ENCODE measurements around the gene EXOC3. TPM values are rescaled to one million over a fixed set of nuclear protein-coding genes. Genes with fewer than 3 reads are reported as not detected.

EXOC3 gene
- polyA plus RNA-seq, 3 donors: 33.2 to 59.7 (median 53.8) TPM

- H3K4me1 ChIP-seq (ENCODE audit: control insufficient read depth in 1 of 2, insufficient read depth in 2 of 2, low read length in 2 of 2): no peaks in the 10 kb centered on the region
- no peak overlapping the region for H2AFZ ChIP-seq (ENCODE audit: insufficient read depth, low read depth, low read length, poor library complexity, severe bottlenecking)
- Mint-ChIP-seq H3K27me3 (ENCODE audit: low read depth in 3 of 3) (peaks cover 0 to 1% (median 0%) of the 10 kb centered on the region in 3 donors), H3K9me3 (peaks cover 0 to 3% (median 0%) of the 10 kb centered on the region in 7 donors), H3K4me3 (no peak overlapping the region), H3K36me3 (peaks cover 91 to 100% of the 10 kb centered on the region in 2 donors), H3K27ac (no peak overlapping the region), H3K4me1 (no peaks in the 10 kb centered on the region)
- H3K9me3 ChIP-seq (replicated peaks in 1 of 2; ENCODE audit: control insufficient read depth in 1 of 2, insufficient read depth in 1 of 2, low read length in 2 of 2): peaks cover 3 to 4% of the 10 kb centered on the region in 2 donors
- H3K27ac ChIP-seq (ENCODE audit: low read depth in 1 of 2, low read length in 2 of 2): no peak overlapping the region
- peaks cover 89 to 100% of the 10 kb centered on the region in 2 donors for H3K36me3 ChIP-seq (replicated peaks in 1 of 2; ENCODE audit: control insufficient read depth in 1 of 2, insufficient read depth in 2 of 2, low read length in 2 of 2)
- H3K9ac ChIP-seq (ENCODE audit: insufficient read depth, low read length, poor library complexity, severe bottlenecking): no peak overlapping the region
- H3K4me3 ChIP-seq (replicated peaks in 1 of 3; ENCODE audit: low read depth in 2 of 3, low read length in 3 of 3): no peak overlapping the region
- H3K4me2 ChIP-seq (replicated peaks; ENCODE audit: extremely low read depth, low read length, poor library complexity, severe bottlenecking): no peak overlapping the region
- DNase-seq: no peak
- intact Hi-C loops (cut with micrococcal nuclease): no loop called here
- no peak for TF ChIP-seq CTCF (IDR thresholded peaks at IDR 0.05)
- H4K20me1 ChIP-seq (ENCODE audit: insufficient read depth, low read length): peaks cover 66% of the 10 kb centered on the region
- H3K27me3 ChIP-seq (ENCODE audit: control insufficient read depth in 2 of 2, insufficient read depth in 2 of 2, low read length in 2 of 2): no peaks in the 10 kb centered on the region
- peaks cover 20% of the 10 kb centered on the region for H3K79me2 ChIP-seq (ENCODE audit: insufficient read depth, low read length)
- WGBS (ENCODE audit: insufficient coverage): 98% methylated on average over 15 of the region's 19 CpGs
These were observed 14.4 kb downstream of the EXOC3 start for GRCh38 chr5:457195-457961.

GRCh38 chr5:458547-459353 lies 15.8 kb downstream of the EXOC3 start:
- no peak overlapping the region for H3K4me3 Mint-ChIP-seq
- Histone ChIP-seq H3K9ac (ENCODE audit: insufficient read depth, low read length, poor library complexity, severe bottlenecking) (no peak overlapping the region), H2AFZ (ENCODE audit: insufficient read depth, low read depth, low read length, poor library complexity, severe bottlenecking) (no peak overlapping the region), H3K27me3 (ENCODE audit: control insufficient read depth in 2 of 2, insufficient read depth in 2 of 2, low read length in 2 of 2) (no peaks in the 10 kb centered on the region), H3K27ac (ENCODE audit: low read depth in 1 of 2, low read length in 2 of 2) (no peak overlapping the region), H3K79me2 (ENCODE audit: insufficient read depth, low read length) (peaks cover 14% of the 10 kb centered on the region), H3K36me3 (replicated peaks in 1 of 2; ENCODE audit: control insufficient read depth in 1 of 2, insufficient read depth in 2 of 2, low read length in 2 of 2) (peaks cover 86 to 100% of the 10 kb centered on the region in 2 donors), H3K4me1 (ENCODE audit: control insufficient read depth in 1 of 2, insufficient read depth in 2 of 2, low read length in 2 of 2) (no peaks in the 10 kb centered on the region), H4K20me1 (ENCODE audit: insufficient read depth, low read length) (peaks cover 53% of the 10 kb centered on the region), H3K4me3 (replicated peaks in 1 of 3; ENCODE audit: low read depth in 2 of 3, low read length in 3 of 3) (no peak overlapping the region), H3K9me3 (replicated peaks in 1 of 2; ENCODE audit: control insufficient read depth in 1 of 2, insufficient read depth in 1 of 2, low read length in 2 of 2) (no peaks in the 10 kb centered on the region), H3K4me2 (replicated peaks; ENCODE audit: extremely low read depth, low read length, poor library complexity, severe bottlenecking) (no peak overlapping the region)
- peaks cover 1% of the 10 kb centered on the region for H3K4me1 Mint-ChIP-seq
- no peaks in the 10 kb centered on the region for H3K9me3 Mint-ChIP-seq
- peak overlapping the region in 1 of 7 donors; percentile 61 for H3K27ac Mint-ChIP-seq
- peaks cover 87 to 100% of the 10 kb centered on the region in 2 donors for H3K36me3 Mint-ChIP-seq
- intact Hi-C loops (cut with micrococcal nuclease): no loop called here
- DNase-seq: peak in 1 of 3 donors; percentile 73
- 98% methylated on average over 7 of the region's 17 CpGs for WGBS (ENCODE audit: insufficient coverage)
- H3K27me3 Mint-ChIP-seq (ENCODE audit: low read depth in 3 of 3): no peaks in the 10 kb centered on the region
- no peak for TF ChIP-seq CTCF (IDR thresholded peaks at IDR 0.05)
